HG03280 (cell line): ENCODE measurements around the gene CERKL.

ENCODE experiments used
- ATAC-seq: cut with Tn5 transposase; IDR thresholded peaks from one replicate; pipeline ENCODE4 v1.9.1; 2021; ENCODE audit warnings: mild to moderate bottlenecking, moderate library complexity; ENCODE audit not compliant: unreplicated experiment

The CERKL gene

DNA sequence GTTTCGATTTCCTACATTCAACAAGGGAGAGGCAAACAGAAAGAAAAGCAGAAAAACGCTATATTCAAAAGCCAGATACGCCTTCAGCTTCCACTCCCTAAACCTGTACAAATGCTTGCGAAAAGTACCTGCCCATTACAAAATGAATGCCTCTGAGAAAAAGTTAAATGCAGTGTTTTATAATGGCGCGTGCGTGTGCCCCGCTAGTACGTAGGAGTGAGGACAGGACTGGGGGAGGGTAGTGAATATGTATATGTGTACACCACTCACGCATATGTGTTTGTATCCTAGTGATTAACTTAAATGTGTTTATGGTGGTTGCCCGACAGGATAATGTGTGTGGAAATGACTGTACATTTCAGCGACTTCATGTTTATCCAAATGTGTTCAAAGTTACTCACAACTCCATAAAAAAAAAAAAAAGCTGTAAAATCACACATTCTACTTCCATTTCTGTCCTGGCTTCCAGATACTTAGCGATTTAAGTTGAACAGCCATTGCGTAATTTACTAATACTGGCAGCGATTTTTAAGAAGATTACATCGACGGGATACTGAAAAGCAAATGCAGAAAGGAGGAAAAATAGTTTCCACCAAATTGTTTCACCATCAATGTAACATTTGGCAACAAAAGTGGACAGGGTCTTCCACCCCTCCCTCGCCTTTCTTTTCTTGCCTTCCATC lies 22.1 kb upstream of the CERKL start:
- ATAC-seq = no peak

DNA sequence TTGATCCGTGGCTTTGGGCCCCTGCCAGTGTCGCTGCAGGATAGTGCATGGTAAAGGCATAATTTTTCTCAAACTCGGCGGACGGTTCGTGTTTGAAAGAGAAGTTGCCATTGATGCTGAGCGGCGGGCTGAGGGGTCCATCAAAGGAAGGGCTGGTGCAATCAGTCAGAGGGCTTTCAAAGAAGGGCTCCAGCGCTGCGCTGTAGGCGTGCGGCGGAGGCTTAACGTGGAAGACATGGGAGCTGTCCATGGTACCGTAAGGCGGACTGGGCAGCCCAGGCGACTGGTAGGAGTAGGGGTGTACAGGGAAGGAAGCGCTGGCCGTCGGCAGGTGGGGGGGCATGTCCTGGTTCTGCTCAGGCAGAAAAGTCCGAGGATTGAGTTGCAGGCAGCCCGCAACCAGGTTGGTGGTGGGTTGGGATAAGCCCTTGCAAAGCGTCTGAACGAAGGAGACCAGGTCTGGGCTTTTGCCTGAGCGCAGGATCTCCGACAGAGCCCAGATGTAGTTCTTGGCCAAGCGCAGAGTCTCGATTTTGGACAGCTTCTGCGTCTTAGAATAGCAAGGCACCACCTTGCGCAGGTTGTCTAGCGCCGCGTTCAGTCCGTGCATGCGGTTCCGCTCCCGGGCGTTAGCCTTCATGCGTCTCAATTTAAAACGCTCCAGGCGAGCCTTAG lies 21.1 kb upstream of the CERKL start:
- no peak for ATAC-seq

DNA sequence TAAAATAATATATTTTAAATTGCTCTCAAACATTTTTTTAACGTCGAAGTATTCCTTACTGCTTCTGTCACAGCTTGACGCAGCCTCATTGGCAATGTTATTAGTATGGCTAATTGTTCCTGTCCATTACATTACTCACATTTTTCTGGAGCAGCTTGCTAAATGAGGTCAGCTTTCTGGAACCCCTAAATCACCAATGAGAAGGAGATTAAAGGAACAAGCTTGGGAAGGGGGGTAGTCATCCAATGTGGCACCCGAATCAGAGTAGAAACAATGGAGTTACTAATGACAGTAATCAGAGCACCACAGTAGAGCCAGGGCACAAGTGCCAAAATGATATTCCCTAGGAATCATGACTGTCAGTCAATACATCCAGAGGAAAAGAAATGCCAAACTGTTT lies 18.3 kb upstream of the CERKL start:
- ATAC-seq = no peak

DNA sequence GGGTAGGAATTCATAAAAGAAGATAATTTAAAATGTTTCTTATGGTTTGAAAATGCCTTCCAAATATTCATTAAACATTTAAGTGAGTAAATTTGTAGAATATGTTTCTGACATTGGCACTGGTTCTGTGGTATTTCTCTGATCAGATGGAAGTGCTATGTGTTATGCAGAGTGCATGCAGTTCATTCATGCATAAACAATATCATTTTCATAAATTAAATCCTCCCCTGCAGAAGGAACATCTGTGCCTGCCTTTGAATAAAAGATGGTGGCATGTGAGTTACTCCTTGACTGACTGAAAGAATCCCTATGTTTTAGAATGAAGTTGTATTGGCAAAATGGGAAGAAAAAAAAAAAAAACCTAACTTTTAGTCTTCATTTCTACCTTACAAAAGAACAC lies 17.6 kb upstream of the CERKL start:
- ATAC-seq = no peak

DNA sequence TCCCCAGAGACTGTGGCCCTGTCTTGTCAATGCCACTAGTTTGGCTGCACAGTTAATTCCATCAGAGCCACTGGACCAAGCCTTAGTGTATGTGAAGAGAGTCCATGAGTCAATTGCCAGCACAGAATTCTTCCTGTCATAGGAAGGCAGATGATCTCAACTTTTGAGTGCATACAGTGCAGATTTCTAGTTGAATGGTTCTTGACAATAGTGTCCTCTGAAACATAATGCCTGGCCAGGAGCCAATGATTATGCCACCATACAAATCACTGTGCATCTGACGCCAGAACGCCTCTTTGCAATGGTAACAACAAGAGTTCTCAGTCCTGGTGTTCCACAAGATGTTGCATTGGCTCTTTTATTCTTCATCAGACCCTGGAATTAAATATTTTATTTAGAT lies 16.3 kb upstream of the CERKL start:
- peak; percentile 22 for ATAC-seq

DNA sequence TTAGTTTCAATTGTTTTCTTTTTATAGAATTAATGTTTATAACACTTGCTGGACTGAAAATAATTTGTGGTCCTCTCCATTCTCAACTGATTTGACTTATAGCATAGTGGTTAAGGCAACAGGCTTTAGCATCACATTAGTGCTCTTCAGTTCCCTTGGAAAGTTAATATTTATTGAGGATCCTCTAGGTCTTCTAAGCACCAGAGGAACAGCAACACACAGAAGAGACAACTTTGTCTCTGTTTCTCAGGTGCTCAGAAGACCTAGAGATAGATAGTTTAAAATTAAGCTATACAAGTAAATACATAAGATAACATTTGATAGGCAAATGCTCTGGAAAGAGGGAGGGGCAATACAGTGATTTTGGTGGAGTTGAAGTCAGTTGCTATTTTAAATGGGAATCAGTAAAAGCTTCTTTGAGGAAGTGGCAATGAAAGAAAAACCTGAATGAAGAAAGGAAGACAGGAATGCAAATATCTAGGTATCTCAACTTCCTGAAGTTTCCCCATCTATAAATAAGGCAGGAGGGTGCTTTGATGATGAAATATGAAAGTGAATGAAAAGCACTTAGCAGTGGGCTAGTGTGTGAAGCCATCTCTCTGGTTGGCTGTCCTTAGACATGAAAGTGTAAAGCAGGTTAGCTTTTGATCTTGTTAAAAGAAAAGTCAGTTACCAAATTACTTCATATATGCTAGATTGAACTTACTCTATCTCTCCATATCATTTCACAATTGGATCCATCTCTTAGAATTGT lies 15.5 kb upstream of the CERKL start:
- peak; percentile 67 for ATAC-seq

DNA sequence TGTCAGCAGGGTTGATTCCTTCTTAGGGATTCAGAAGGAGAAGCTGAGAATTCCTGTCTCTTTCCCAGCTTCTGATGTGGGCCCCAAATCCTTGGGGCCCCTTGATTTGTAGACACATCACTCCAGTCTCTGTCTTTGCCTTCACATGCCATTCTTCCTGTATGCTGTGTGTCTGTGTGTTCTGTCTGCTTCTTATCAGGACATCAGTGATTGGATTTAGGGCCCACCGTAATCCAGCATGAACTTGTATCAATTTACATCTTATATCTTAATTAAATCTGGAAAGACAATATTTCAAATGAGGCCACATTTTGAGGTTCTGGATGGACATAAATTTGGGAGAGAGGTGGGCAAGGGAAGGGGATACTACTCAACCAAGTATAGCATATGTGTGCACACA lies 13.7 kb upstream of the CERKL start:
- ATAC-seq = no peak

DNA sequence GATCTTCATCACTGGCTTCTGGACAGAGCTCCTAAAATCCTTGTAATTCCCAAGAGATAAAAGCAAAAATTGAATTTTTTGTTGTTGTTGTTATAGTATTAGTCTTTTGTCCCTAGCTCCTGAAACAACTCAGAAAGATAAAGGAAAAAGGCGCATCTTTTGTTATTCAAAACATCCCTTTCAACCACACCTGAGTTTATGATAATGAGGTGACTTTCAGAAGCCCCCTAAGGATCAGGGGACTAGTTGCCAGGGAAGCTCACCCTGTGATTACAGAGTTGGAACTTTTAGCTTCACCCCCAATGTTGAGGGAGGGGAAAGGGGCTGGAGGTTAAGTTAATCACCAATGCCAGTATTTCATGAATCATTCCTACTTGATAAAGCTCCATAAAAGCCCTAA lies 10.3 kb upstream of the CERKL start:
- no peak for ATAC-seq

DNA sequence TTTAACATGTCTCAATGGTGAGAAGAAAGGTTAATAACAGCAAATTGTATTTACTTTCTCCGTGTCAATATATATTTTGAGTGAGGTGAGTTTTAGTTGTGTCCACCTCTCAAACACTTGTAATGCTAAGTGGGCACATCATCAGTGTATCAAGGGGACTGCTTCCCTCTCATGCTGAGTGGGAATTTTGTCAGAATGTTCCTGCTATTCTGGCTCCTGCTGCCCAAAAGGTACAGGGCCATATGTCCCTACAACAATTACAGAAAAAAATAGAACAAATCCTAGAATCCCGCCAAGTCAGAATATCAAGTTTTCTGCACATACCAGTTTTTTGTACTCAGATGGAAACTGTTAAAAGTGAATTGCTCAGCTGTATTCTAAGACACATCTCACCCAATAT lies 5.4 kb upstream of the CERKL start:
- no peak for ATAC-seq

DNA sequence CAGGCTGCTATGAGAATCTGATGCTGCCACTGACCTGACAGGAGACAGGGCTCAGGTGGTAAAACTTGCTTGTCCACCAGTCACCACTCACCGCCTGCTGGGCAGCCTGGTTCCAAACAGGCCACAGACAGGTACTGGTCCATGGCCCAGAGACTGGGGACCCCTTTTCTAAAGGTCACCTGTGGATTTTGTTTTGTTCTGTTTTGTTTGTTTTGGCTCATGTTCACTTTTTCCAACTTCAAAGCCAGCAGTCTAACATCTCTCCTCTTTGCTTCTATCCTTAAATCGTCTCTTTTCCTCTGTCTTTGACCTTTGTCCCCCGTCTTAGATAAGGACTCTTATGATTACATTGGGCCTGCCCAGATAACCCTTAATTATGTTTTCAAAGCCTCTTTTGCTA lies 3.3 kb upstream of the CERKL start:
- no peak for ATAC-seq

DNA sequence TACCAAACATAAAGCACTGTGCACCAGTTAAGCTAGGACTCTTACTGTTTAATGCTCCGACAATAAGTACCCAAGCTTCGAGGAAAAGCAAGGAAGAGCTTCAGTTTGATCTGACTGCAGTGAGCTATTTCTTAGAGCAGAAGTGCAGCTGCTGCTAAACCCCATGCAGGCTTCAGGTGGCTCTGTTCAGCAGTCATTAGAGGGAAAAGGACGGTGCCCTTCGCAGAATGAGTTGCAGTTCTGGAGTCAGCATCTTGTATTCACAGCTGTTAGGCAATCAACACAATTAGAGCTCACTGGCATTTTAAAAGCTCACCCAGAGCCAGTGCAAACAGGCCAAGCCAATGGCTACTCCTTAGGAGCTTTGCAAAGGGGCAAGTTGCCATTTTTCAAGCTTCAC lies 1.5 kb upstream of the CERKL start:
- no peak for ATAC-seq

DNA sequence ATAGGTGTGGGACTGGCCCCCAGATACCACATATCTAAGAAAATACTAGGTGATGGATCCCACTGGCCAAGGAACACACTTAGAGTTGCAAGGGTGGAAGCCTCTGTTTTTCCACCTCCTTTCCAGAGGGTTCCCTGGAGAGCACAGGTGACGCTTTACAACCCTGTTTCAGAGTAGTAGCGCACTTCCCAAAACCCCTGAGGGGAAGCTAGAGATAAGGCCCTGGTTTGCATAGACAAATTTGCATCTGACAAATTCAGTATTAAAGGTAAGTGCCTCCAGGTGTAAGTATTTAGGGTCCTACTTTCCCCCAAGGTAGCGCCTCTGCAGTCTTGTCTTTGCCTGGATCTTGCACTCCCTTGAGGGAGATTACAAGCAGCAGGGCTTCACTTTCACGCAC lies 474 bp upstream of the CERKL start:
- no peak for ATAC-seq

DNA sequence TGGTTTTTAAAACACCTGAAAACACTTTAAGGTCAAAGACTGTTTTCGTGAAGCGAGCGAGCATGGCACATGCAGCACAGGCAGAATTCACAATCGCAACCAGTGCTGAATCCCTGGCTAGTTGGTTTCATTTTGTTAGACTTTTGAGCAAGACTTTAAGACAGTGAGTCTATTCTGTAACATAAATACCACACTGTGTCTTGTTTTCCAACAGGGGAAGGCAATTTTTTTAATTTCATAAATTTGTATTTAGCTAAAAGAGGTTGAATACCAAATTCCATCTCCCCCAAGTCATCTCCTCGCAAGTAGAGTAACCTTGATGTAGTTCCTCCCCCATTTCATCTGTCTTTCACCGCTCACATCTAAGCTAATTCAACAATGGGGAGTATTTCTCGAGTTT lies 1.4 kb downstream of the CERKL start:
- ATAC-seq = no peak

DNA sequence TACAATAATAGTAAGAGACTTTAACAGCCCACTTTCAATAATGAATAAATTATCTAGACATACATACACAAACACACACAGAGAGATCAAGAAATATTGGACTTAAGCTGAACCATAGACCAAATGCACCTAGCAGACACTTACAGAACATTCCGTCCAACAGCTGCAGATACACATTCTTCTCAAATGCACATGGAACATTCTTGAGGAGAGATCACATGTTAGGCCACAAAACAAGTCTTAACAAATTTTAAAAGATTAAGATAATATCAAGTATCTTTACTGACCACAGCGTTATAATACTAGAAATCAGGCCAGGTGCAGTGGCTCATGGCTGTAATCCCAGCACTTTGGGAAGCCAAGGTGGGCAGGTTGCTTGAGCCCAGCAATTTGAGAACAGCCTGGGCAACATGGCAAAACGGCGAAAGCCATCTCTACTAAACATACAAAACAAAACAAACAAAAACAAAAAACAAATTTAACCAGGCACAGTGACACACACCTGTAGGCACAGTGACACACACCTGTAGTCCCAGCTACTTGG lies 7.4 kb downstream of the CERKL start:
- no peak for ATAC-seq

DNA sequence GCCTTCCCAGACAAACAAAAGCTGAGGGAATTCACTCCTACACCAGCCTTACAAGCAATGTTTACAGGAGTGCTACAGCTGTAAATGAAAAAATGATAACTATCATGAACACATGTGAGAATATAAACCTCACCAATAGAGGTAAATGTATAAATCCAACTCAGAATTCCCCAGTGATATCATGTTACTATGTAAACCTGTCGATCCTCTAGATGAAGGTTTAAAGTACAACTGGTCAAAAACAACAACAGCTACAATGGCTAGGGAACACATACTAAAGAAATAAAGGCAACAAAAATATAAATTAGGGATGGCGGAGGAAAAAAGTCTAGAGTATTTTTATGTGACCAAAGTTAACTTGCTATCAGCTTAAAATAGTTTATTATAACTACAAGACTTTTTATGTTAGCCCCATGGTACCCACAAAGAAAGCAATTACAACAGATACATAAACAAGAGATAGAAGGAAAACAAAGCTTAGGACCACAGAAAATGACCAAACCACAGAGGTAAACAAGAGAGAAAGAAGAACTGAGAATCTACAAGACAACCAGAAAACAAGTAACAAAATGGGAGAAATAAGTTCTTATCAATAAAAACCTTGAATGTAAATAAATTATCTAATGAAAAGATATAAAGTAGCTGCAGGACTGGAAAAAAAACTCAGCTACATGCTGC lies 8.3 kb downstream of the CERKL start:
- no peak for ATAC-seq

DNA sequence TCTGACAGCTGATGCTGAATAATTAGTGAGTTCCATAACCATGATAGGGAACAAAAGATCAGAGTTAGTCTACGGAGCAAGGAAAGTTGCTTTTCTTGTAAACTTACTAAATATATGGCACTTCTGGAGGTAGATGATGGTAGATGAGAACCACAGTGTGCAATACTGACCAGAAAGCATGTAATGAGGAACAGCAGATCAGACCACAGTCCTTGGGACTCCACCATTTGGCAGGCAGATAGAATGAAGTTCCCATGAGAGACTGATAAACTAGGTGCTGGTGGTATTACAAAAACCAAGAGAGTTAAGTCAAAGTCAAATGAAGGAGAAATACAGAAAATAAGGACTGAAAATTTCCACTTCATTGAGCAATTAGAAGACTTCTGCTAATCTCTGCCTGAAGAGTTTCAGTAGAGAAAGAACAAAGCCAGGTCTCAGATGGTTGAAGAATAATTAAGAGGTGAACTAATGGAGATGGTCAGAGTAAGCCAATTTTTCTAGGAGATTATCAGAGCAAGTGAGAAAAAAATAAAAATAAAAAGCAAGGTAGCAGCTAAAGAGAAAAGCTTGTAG lies 10.4 kb downstream of the CERKL start:
- no peak for ATAC-seq

DNA sequence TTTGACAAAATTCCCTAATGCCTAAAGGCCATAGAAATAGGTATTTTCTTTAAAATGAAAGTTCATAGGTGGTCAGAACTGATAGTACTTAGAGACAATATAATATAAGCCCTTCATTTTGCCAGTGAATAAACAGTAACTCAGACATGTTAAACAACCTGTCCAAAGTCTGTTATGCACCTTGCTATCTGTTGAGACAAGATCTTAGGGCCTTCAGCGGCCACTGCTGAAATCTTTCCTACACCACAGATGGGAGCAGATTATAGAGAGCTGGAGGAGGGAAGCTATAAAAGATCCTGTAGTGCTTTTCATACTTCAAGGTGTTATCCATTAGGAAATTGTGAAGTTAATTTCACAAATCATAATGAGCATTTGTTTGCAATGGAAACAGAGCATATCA lies 13.8 kb downstream of the CERKL start:
- ATAC-seq = no peak

DNA sequence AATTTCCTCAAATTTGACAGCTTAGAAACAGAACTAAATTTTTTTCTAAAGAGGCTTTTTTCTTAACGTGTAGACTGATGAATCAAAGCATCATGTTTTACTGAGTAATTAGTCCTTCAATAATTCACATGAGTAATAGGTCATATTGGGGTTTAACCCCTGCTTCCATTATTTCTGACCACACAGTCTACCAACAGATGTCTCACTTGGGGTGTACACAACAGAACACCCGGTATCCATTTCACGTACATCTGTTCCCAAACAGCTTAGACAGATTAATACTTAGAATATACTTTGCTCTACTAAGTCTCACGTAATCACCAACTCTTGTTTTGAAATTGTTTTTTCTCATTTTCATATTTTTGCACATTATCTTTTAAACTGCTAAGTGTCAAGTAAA lies 14.8 kb downstream of the CERKL start:
- no peak for ATAC-seq

DNA sequence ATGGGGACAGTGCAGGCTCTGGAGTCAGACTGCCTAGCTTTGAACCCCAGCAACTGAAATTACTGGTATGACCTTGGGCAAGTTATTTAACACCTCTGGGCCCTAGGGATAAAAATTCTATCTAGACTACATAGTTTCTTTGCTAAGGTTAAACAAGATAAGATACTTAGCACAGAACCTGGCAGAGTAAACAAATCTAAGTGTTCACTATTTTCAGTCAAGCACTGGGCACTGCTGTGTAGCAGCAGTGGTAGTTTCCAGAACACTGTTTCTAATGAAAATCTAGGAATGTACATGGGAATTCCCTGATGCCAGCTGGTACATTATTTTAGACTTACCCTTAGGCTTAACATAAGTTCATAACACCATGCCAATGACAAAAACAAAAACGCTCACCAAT lies 17.2 kb downstream of the CERKL start:
- no peak for ATAC-seq

DNA sequence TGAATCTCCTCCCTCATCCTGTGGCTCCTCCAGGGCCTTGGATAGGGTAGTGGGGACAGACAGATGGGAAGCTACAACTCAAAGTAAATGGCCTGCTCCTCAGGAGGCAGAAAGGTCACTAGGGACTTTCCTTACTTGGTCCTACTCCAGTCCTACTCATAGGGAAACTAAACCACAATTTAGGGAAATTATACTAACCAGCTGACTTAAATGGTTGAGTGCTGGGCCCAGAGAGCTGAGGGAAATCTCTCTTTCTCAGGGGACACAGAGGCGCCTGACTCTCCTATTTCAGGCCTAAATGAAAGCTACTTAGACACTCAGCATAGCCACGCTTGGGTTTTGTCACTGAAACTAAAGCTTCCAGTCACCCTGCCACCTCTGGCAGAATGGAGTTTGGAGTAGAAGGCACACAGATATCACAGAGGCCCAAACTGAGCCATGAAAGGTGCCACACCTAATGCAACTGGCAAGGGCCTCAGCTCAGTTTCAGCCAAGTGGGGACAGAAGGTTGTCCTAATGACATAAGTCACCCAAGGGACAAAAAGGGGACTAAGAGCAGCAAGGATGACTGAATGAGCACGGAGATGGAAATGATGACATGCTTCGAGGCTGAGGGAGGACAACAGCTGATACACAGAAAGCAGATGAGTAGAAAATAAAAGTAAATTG lies 24.0 kb downstream of the CERKL start:
- ATAC-seq = peak; percentile 50
